ENCODE results near the gene AP5B1.

DNA sequence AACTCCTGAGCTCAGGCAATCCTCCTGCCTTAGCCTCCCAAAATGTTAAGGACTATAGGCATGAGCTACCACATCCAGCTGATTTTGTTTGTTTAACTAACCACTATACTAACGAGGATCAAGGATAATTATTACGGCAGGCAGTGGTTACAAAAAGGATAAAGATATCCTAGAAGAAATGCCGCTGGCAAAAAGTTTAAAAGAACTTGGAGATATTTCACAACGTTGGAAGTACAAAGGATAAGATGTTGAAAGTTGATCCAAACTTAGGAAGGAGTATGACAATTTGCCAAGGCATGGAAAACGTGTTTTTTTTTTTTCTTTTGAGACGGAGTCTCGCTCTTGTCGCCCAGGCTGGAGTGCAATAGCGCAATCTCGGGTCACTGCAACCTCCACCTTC, 13.4 kb downstream of the AP5B1 start:
- TF ChIP-seq EZH2 (IDR thresholded peaks at IDR 0.05) (no peak), EZH2phosphoT487 (IDR thresholded peaks at IDR 0.05) (no peak)
- TF ChIP-seq, protein P1, sequence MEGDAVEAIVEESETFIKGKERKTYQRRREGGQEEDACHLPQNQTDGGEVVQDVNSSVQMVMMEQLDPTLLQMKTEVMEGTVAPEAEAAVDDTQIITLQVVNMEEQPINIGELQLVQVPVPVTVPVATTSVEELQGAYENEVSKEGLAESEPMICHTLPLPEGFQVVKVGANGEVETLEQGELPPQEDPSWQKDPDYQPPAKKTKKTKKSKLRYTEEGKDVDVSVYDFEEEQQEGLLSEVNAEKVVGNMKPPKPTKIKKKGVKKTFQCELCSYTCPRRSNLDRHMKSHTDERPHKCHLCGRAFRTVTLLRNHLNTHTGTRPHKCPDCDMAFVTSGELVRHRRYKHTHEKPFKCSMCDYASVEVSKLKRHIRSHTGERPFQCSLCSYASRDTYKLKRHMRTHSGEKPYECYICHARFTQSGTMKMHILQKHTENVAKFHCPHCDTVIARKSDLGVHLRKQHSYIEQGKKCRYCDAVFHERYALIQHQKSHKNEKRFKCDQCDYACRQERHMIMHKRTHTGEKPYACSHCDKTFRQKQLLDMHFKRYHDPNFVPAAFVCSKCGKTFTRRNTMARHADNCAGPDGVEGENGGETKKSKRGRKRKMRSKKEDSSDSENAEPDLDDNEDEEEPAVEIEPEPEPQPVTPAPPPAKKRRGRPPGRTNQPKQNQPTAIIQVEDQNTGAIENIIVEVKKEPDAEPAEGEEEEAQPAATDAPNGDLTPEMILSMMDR (IDR thresholded peaks at IDR 0.05), result no peak
